HG03378 (cell line): ENCODE measurements around the gene ANKZF1.

Experiments used
- ATAC-seq: cut with Tn5 transposase; IDR thresholded peaks from one replicate; pipeline ENCODE4 v1.9.1; 2021; ENCODE audit warnings: mild to moderate bottlenecking, moderate library complexity; ENCODE audit not compliant: unreplicated experiment

The ANKZF1 gene

DNA sequence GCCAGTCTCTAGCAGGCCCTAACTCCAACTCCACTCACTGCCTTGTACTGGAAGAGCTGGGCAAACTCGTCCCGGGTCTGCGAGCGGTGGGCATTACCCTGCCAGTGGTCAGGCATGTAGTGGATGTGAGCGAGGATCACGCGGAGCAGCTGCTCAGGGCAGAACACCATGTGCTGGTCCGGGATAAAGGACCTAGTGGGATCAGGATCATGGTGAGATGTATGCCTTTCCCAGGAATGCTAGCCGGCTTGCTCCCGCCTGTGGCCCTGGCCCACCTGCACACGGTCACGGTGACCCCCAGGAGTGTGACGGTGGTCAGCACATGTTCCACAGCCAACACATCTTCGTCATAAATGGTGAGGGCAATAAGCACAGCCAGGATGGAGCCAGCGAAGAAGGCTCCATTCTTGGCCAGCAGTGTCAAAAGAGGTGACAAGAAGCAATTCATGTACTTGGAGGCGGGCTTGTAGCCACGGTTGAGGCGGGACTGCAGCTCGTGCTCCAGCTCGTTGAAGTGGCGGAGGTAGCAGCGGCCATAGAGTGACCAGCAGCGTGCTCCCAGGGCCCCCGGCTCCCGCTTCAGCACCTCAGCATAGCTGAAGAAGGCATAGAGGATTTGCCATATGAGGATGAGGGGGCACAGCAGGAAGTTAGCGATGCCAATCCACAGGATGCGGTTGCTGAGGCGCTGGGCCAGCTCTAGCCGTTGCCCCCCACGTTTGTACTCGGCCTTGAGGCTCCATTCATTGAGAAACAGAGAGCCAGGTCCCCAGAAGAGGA, 5.6 kb upstream of the ANKZF1 start:
- no peak for ATAC-seq

DNA sequence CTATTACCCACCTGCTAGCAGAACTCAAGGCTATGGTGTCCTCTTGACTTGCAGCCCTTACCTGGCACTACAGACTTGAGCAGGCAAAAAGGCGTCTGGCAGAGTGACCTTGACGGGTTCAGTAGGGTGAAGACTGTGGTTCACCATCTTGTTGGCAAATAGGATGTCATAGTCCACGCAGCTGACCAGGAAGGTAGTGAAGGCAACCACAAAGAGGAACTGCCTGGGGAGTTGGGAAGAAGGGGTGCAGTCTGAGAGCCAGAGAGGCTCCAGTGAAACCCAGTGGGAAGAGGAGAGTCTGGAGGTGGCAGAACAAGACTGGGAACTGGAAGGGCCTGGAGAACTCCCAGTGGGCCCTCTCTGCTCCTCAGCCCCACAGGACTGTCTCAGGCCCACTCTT, 4.3 kb upstream of the ANKZF1 start:
- no peak for ATAC-seq

DNA sequence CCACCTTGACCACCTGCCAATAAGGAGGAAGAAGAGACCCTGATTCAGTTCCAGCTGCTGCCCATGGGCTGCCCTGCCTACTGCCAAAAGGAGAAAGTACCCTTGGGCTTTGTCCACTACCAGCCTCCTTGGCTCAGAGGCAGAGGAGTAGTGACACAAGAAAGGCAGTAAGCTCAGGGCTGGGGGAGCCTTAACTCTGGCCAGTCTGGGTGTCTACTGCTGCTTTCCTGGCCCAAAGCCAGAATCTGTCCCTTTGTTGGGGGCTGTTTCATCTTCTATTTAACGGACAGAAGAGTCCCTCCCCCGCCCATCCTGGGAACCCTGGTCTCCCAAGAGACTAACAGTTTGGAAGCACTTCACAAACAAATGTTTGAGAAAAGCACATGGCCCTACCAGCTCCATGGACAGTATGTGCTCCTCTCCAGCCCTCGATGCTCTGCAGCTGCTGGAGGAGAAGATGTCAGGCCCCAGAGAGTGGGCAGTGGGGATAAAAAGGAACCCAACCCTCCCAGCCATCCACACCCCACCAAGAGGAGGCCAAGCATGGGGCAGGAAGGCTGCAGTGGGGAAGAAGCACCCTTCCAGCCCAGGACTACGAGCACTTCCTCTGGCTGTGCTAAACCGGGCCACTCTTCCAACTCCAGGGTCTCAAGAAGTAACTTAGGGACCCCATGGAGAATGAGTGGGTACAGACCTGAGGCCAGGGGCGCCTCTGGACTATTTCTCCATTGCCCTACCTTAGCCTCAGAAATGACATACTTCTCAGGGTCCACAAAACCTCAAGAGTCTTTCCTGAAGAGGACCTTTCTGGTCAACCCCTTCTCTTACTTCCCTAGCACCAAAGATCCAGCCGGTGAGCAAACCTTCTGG, 1.3 kb upstream of the ANKZF1 start:
- ATAC-seq: no peak

DNA sequence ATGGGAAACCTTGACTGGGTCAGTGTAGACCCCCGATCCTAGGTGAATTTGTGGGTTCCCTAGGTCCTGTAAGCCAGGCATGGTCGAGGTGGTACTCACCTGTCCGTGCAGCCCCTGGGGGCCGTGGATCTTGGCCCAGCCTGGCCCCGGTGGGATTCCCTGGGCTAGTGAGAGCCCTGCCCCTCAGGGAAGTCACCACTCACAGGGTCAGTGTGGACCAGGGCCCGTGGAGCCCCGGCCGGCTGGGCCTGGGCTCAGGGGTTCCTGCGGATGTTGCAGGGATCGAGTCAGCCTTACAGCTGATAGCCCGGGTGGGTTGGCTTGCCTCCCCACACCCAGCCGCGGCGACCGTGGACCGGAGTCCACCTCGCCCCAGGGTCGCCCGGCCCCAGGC, 698 bp upstream of the ANKZF1 start:
- ATAC-seq: peak; percentile 6

DNA sequence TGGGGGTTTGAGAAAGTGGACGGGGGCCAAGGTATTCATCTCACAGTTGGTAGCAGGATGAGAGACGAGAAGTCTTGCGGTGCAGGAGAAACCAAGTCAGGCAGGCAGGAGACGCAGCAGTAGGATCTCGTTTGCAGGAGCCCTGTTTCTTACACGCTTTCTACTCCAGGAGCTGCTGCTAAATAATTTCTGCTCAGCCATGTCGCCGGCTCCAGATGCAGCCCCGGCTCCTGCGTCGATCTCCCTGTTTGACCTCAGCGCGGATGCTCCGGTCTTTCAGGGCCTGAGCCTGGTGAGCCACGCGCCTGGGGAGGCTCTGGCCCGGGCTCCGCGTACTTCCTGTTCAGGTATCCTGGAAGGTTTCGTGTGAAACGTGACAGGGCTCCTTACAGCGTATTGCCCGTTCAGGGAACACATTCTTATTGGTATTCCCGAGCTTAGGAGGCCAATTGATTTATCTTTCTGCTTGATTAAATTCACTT, 494 bp downstream of the ANKZF1 start:
- peak; percentile 6 for ATAC-seq

DNA sequence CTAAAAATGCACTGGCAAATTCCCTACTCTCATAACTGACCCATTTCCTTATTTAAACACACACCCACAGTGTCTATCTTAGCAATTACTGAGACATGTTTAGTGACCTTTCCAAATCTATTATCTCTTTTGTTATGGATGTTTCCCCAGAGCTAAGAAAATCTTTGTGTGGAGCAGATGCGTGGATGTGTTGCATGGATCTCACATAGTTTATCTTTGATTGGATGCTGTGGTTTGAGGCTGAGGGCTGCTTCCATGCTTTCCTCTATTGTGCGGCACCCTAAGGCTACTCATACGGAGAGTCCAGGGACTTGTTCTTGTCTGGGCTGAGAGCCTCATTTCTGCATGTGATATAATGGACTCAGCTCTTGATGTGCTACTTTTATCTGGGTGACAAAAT, 4.7 kb downstream of the ANKZF1 start:
- no peak for ATAC-seq

DNA sequence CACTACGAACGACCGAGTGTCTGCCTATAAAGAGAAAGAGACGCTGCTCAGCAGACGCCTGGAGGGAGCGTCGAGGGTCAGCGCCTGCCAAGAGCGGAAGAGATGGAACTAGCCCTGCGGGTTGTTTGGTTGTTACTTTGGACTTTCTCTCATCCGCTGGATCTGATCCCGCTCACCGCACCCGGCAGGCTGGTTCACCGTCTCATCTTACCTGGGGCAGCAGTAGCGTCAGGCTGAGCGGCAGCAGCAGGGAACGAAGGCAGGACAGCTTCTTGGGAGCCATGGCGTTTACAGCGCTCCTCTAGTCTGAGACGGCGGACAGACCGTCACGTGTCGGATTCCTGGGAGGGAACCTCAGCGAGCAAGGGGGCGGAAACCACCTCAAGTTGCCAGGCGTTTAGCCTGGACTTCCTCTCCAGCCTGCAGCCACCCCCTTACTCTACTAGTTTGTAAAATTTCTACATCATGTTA, 13.7 kb downstream of the ANKZF1 start:
- ATAC-seq: no peak

DNA sequence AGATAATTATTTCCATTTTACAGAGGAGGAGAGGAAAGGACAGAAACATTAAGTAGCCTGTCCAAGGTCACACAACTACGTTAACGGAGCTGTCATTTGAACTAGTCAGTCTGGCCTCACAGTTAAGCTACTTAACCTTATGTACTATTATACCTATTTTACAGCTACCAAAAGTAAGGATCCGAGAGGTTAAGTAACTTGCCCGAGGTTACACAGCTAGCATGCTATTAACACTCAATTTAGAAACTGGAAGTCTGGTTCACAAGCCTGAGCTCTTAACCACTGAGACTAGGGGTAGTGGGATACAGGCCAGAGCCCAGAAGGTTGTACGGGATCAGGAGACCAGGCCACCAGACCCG, 15.2 kb downstream of the ANKZF1 start:
- no peak for ATAC-seq

DNA sequence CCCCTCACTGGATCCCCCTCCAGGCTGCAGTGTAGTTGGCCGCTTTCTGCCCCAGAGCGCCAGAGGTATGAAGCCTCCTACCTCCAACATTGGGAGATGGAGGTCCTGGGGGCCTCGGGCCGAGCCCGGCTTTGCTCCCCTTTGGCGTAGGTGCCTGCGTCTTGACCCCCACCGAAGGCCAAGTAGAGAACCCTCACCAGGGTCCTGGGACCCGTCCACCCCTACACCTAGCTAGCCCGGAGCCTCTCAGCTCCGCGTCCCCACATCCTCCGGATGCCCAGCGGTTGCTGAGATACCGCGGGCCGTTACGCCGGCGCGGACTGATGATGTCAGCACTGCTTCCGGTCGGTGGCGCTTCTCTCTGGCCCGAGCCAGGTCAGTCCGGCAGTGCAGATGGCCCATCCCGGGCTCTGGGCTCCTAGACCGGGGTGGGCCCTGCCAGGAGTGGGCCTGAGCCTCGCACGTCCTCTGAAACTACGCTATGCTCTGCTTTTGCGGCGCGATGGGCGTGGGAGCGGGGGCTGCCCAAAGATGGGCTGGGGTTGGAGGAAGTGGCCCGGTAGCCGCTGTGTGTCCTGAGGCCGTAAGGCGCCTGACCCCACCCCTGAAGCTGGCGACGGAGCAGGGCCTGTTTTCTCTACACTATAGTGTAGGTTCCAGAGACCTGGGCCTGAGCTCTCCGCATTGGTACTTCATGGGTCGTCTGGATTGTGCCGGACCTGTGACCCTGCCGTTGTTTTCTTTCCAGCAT, 15.7 kb downstream of the ANKZF1 start, which contains the start of the genes GLB1L and STK16:
Gene GLB1L (minus strand): TSS at position 297 of the 751 bp plus-strand sequence. CDS start 1,871 bp downstream, outside the sequence.
Gene STK16 (plus strand): TSS at position 332 of the 751 bp plus-strand sequence. CDS start 521 bp downstream, outside the sequence.
- ATAC-seq: peak; percentile 65

DNA sequence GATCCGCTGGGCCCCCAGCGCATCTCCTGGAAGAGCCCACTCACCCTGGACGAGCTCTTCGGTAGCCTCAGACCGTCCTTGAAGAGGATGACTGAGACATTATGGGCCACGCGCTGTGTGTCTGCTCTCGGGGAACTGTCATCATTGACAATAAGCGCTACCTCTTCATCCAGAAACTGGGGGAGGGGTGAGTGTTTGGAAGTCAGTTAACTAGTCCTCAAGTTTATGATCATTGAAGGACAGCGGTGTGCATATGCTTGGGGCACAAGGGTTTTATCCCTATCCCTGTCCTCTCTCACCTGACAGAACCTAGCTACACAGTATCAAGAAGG, 16.3 kb downstream of the ANKZF1 start:
- ATAC-seq: no peak

DNA sequence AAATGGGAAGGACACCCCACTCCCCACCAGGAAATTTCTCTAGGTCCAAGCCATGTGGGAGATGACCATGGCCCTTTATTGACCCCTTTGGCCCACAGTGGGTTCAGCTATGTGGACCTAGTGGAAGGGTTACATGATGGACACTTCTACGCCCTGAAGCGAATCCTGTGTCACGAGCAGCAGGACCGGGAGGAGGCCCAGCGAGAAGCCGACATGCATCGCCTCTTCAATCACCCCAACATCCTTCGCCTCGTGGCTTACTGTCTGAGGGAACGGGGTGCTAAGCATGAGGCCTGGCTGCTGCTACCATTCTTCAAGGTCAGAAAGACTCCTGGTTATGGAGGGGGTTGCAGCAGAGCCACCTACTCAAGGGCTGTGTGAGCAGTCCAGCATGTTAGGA, 17.0 kb downstream of the ANKZF1 start:
- no peak for ATAC-seq

DNA sequence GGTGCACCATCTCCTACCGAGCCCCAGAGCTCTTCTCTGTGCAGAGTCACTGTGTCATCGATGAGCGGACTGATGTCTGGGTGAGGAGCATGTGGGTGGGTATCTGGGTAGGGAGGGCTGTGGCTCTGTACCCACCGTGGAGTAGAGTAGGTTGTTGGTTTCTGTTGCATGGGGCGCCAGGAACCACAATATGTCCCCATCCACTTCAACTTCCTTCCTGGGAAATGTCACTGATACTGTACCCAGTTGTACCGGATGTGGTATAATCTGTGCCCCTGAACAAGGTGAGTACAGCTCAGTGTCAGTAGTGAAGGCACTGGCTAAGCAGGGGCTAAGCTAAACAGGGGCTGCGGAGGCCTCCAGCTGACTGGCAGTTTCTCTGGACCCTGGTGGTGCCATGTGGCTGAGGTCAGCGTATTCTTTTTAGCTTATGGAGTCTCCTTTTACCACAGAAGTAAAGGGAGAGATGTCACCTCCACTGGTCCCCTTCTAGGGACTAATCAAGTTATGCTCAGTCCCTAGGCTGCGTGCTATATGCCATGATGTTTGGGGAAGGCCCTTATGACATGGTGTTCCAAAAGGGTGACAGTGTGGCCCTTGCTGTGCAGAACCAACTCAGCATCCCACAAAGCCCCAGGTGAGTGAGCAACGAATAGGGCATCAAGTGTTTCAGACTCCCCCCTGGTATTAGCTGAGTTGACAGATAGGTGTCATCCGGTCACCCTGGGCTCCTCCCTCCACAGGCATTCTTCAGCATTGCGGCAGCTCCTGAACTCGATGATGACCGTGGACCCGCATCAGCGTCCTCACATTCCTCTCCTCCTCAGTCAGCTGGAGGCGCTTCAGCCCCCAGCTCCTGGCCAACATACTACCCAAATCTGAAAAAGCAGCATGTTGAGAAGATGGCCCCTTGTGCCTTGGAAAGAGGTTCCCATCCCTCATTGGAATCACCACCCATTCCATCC, 18.4 kb downstream of the ANKZF1 start:
- ATAC-seq: no peak

DNA sequence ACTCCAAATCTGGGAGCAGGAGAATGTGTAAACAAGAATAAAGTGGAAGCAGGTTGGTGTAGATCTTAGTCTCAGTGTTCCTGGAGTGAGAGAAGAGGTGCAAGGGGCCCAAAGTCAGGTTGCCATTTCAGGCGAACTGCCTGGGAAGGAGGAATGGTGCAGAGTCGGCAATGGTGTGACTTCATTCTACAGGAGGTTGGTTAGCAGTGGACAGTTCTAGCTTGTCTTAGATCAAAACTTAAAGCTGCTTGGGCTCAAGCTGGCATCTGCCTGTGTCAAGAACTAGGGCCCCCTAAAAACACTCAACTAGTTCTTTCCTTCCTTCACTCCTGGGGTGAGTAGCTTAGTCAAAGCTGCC, 19.2 kb downstream of the ANKZF1 start:
- no peak for ATAC-seq

DNA sequence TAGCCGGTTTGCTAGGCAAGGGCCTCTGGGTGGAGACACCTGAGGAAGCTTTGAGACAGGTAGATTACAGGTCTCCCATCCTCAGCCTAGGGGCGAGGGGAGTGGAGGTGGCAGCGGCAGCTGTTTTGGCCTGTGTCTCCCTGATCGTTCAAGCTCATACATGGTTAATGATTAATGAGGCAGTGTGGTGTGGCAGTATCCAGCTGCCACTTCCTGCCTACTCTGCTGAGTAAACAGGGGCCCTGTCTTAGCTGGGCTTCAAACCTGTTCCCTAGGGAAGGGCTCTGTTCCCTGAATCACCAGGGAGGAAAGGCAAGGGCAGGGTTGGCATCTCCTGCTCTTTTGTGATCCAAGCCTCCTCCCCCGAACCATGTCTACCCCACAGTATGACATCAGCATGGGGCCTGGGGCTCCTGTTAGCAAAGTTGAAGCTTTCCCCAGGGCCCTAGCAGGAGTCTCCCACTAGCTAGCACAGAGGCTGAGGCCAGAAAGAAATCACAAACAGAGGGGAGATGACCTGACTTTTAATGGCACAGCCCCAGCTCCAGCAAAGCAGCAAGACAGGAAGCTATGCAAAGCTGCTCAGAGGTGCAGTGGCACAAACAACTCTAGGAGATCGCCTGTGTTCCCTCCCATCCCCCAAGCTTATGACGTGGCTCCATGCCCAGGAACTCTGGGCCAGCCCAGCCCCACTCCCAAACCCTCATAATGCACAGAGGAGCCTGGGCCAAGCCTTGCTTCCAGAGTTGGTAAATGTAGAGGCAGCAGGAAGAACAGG, 19.8 kb downstream of the ANKZF1 start:
- peak; percentile 43 for ATAC-seq

DNA sequence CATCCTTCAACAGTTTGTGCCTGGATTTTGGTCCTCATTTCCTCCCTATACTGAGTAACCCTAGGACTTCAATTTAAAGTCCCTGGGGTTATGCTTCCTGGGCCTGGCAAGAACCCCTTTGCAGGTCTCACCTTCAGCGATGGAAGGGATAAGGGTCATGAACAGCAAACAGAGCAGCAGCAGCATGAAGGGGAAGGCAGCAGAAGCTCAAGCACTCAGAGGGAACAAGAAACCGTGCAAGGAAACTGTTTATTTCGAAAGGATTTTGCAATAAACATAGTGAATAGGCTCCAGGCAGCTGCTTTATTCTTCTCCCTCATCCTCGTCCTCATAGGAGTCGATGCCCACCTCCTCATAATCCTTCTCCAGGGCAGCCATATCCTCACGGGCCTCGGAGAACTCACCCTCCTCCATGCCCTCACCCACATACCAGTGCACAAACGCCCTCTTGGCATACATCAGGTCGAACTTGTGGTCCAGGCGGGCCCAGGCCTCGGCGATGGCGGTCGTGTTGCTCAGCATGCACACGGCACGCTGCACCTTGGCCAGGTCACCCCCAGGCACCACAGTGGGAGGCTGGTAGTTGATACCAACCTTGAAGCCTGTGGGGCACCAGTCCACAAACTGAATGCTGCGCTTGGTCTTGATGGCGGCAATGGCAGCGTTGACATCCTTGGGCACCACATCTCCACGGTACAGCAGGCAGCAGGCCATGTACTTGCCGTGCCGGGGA, 20.6 kb downstream of the ANKZF1 start:
- no peak for ATAC-seq

DNA sequence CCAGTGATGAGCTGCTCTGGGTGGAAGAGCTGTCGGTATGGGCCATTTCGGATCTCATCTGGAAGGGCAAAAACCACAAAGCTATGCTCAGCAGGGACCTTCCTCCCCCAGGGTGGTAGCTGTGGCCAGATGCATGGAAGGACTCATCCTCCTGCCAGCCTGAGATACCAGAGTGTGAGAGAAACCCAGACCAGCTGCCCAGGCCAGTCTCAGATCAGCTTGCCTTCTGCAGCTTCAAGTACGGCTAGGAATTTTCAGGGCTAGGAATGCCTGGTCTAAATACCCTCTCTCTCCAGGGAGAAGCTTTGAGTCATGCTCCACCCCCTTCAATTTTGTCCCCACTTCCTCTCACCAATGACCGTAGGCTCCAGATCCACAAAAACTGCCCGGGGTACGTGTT, 22.1 kb downstream of the ANKZF1 start:
- ATAC-seq: no peak

DNA sequence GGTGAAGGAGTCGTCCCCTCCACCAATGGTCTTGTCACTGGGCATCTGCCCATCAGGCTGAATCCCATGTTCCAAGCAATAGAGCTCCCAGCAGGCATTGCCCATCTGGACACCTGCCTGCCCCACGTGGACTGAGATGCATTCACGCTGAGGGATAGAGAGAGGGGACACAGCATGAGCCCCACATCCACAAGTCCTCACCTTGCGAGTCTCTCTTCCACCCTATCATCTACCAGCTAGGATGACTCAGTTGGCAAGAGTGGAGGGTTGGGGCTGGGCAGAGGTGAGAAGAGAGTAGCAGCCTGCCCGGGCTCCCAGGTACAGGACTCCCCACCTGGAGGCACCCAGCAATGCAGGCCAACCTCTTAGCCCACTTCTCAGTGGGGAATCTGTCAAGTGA, 22.5 kb downstream of the ANKZF1 start:
- ATAC-seq: no peak

DNA sequence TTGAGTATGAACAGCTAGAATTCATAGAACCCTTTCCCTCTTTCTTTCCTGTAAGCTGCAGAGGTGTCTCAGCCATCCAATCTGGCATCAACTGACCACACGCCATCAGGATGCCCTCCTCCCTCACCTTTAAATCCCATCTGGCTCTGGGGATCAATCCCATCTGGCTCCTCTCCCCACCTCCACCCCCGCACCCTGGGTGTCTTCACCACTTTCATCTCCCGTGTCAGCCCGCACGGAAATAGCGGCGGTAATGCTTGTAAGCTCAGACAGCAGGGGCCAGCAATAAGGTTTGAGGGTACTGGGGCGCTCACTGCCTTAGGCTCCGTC, 22.9 kb downstream of the ANKZF1 start:
- ATAC-seq: no peak
